Endothelial cell of hepatic sinusoid (primary cell): Measurements from ENCODE around the gene KIF13A.
"Not testable (repeated sequence)": the region's sequence is repeated elsewhere in the genome, so short reads cannot be mapped to it uniquely, and the experiment has no call there.

Source experiments
- in situ Hi-C: cut with HindIII; loops from 2 replicates; pipeline ENCODE4 v1.10.0; 2017; ENCODE audit warnings: low sequenced_read_pairs

The KIF13A gene

GRCh38 chr6:17857188-17857587 is 130.2 kb downstream of the KIF13A start:
- in situ Hi-C loops, result not testable (repeated sequence)

- in situ Hi-C loops, result no loop called here
Observed at GRCh38 chr6:17856306-17856705, 131.1 kb downstream of the KIF13A start.

GRCh38 chr6:17855381-17855780 is 132.1 kb downstream of the KIF13A start:
- in situ Hi-C loops, result no loop called here

- in situ Hi-C loops, result no loop called here
Observed at GRCh38 chr6:17853533-17853932, 133.9 kb downstream of the KIF13A start.

GRCh38 chr6:17851720-17852161 is 135.7 kb downstream of the KIF13A start:
- in situ Hi-C loops, result no loop called here

GRCh38 chr6:17851001-17851719 is 136.3 kb downstream of the KIF13A start:
- in situ Hi-C loops, result no loop called here

- in situ Hi-C loops, result no loop called here
Observed at GRCh38 chr6:17850281-17850680, 137.2 kb downstream of the KIF13A start.

- in situ Hi-C loops, result no loop called here
Observed at GRCh38 chr6:17847203-17847760, 140.2 kb downstream of the KIF13A start.

GRCh38 chr6:17846762-17847161 is 140.7 kb downstream of the KIF13A start:
- in situ Hi-C loops, result no loop called here

- in situ Hi-C loops, result no loop called here
Observed at GRCh38 chr6:17845598-17845997, 141.8 kb downstream of the KIF13A start.

GRCh38 chr6:17844967-17845366 is 142.5 kb downstream of the KIF13A start:
- in situ Hi-C loops, result not testable (repeated sequence)

GRCh38 chr6:17842934-17843821 is 144.3 kb downstream of the KIF13A start:
- in situ Hi-C loops, result no loop called here

- in situ Hi-C loops, result no loop called here
Observed at GRCh38 chr6:17842014-17842776, 145.2 kb downstream of the KIF13A start.

- in situ Hi-C loops, result no loop called here
Observed at GRCh38 chr6:17839513-17840223, 147.8 kb downstream of the KIF13A start.

GRCh38 chr6:17836293-17836692 is 151.1 kb downstream of the KIF13A start:
- in situ Hi-C loops, result no loop called here

GRCh38 chr6:17835784-17836183 is 151.7 kb downstream of the KIF13A start:
- in situ Hi-C loops, result no loop called here

GRCh38 chr6:17831135-17831534 is 156.3 kb downstream of the KIF13A start:
- in situ Hi-C loops, result no loop called here

- in situ Hi-C loops, result no loop called here
Observed at GRCh38 chr6:17829905-17830304, 157.5 kb downstream of the KIF13A start.

GRCh38 chr6:17828149-17828548 is 159.3 kb downstream of the KIF13A start:
- in situ Hi-C loops, result no loop called here

- in situ Hi-C loops, result no loop called here
Observed at GRCh38 chr6:17826301-17826700, 161.1 kb downstream of the KIF13A start.
